A549 (cell line): ENCODE measurements around the gene FIGLA.

Source experiments
- ATOH8 ChIP-seq: fragments of 250-450 bp; sonication (Bioruptor Pico); IDR thresholded peaks from 2 replicates; pipeline ENCODE4 v1.5.0; 2020; ENCODE audit warnings: low read depth, mild to moderate bottlenecking, moderate library complexity
- CHD4 ChIP-seq: fragments of 200-600 bp; sonication (generic); IDR thresholded peaks from 2 replicates; pipeline ENCODE4 v1.6.1; 2016; ENCODE audit warnings: antibody characterized with exemption, mild to moderate bottlenecking, borderline replicate concordance
- CTCF ChIP-seq: fragments of >200 bp; sonication (Bioruptor Twin); formaldehyde crosslinking; IDR thresholded peaks from 3 replicates; pipeline ENCODE4 v1.5.1; 2016
- RAD21 ChIP-seq, 2 experiments: fragments of >200 bp in 1 of 2; sonication (Bioruptor Twin) in 1 of 2; formaldehyde crosslinking in 1 of 2; IDR thresholded peaks in 1 of 2; conservative IDR thresholded peaks in 1 of 2; 2 replicates in 1 of 2; 3 replicates in 1 of 2; pipeline ENCODE4 v1.6.1; 2012 to 2018; ENCODE audit warnings: inconsistent platforms in 1 of 2

GRCh38 chr2:70765507-70765906 lies 24.9 kb downstream of the FIGLA start:
- TF ChIP-seq CTCF (no peak), RAD21 (conservative IDR thresholded peaks at IDR 0.05 in 1 of 2, IDR thresholded peaks at IDR 0.05 in 1 of 2) (no peak), CHD4 (no peak), ATOH8 (no peak)
